Calu3 (cell line): Measurements from ENCODE around the gene CDH5. TPM values are rescaled to one million over a fixed set of nuclear protein-coding genes. Genes with fewer than 3 reads are reported as not detected.

Experiments used
- BruUV-seq: library from RNA; stranded (reverse); fragments of 400-500 nt; replicated peaks from 2 replicates; lab custom pipeline; 2021; lab: Mats Ljungman, UMichigan
- CTCF ChIA-PET: fragments of 300-600 bp; sonication (Branson Sonifier 250); formaldehyde crosslinking; loops from one replicate; lab custom pipeline; 2022; ENCODE audit warnings: antibody characterized with exemption; lab: Charles Lee
- DNase-seq: peaks from one replicate; pipeline ENCODE4 v3.0.0; 2022
- H3K27ac Mint-ChIP-seq: one replicate; pipeline ENCODE4 v1.8.0; 2022; ENCODE audit warnings: mixed read lengths; ENCODE audit not compliant: unreplicated experiment
- H3K27me3 Mint-ChIP-seq: one replicate; pipeline ENCODE4 v1.8.0; 2022; ENCODE audit warnings: mixed read lengths; ENCODE audit not compliant: unreplicated experiment
- H3K36me3 Mint-ChIP-seq: one replicate; pipeline ENCODE4 v1.8.0; 2022; ENCODE audit warnings: mild to moderate bottlenecking, moderate library complexity, mixed read lengths; ENCODE audit not compliant: insufficient read depth, unreplicated experiment
- H3K4me1 Mint-ChIP-seq: one replicate; pipeline ENCODE4 v1.8.0; 2022; ENCODE audit warnings: mild to moderate bottlenecking, low read depth, mixed read lengths; ENCODE audit not compliant: unreplicated experiment
- H3K4me3 Mint-ChIP-seq: one replicate; pipeline ENCODE4 v1.8.0; 2022; ENCODE audit warnings: mild to moderate bottlenecking, low read depth, moderate library complexity, mixed read lengths; ENCODE audit not compliant: unreplicated experiment
- H3K9me3 Mint-ChIP-seq: one replicate; pipeline ENCODE4 v1.8.0; 2022; ENCODE audit warnings: low read depth, mixed read lengths; ENCODE audit not compliant: unreplicated experiment
- intact Hi-C: fragments of 100-400 bp; cut with micrococcal nuclease; formaldehyde crosslinking; loops from one replicate; pipeline ENCODE4 v1.10.0; 2022; ENCODE audit not compliant: unreplicated experiment
- total RNA-seq: library from RNA; stranded (reverse); gene quantifications from 2 replicates; pipeline ENCODE4 v1.2.3, GENCODE V29; 2022
- TF ChIP-seq, protein P1 (sequence below): fragments of 200-600 bp; IDR thresholded peaks from one replicate; pipeline ENCODE4 v1.8.0; 2022; ENCODE audit warnings: antibody characterized with exemption; ENCODE audit not compliant: unreplicated experiment

The CDH5 gene
- total RNA-seq, 1 experiment from 2014 or later: not detected

DNA sequence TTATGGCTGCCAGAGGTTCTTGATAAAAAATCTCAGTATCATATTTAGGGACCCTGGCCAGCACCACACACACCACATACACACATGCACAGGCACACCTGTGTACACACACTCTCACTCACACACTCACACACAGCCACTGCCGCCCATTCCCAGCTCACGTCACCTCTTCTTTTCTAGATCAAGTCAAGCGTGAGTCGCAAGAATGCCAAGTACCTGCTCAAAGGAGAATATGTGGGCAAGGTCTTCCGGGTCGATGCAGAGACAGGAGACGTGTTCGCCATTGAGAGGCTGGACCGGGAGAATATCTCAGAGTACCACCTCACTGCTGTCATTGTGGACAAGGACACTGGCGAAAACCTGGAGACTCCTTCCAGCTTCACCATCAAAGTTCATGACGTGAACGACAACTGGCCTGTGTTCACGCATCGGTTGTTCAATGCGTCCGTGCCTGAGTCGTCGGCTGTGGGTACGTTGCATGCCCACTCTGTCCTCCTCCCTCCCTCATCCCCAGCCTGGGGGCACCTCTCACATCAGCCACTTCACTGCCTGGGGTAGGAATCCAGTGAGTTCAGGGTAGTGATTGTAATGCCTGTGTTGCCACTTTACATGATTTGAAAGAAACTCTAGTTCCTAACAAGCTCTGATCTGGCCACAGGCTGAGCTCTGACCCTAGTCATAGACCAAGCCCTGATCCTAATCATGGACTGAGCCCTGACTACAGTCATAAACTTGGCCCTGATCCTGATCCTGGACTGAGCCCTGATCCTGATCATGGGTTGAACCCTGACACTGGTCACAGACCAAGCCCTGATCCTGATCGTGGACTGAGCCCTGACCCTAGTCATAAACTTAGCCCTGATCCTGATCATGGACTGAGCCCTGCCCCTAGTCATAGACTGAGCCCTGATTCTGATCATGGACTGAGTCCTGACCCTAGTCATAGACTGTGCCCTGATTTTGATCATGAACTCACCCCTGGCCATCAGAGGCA is 20.4 kb downstream of the CDH5 start:
- H3K9me3 Mint-ChIP-seq: peaks cover 2% of the 10 kb centered on the region
- H3K36me3 Mint-ChIP-seq: no peaks in the 10 kb centered on the region
- intact Hi-C loops: no loop called here
- peaks cover 37% of the 10 kb centered on the region for H3K27me3 Mint-ChIP-seq
- no peak overlapping the region for H3K27ac Mint-ChIP-seq
- TF ChIP-seq, protein P1, sequence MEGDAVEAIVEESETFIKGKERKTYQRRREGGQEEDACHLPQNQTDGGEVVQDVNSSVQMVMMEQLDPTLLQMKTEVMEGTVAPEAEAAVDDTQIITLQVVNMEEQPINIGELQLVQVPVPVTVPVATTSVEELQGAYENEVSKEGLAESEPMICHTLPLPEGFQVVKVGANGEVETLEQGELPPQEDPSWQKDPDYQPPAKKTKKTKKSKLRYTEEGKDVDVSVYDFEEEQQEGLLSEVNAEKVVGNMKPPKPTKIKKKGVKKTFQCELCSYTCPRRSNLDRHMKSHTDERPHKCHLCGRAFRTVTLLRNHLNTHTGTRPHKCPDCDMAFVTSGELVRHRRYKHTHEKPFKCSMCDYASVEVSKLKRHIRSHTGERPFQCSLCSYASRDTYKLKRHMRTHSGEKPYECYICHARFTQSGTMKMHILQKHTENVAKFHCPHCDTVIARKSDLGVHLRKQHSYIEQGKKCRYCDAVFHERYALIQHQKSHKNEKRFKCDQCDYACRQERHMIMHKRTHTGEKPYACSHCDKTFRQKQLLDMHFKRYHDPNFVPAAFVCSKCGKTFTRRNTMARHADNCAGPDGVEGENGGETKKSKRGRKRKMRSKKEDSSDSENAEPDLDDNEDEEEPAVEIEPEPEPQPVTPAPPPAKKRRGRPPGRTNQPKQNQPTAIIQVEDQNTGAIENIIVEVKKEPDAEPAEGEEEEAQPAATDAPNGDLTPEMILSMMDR: no peak
- peaks cover 22% of the 10 kb centered on the region for H3K4me1 Mint-ChIP-seq
- no peak for DNase-seq
- H3K4me3 Mint-ChIP-seq: no peak overlapping the region
- CTCF ChIA-PET: interaction anchor here (0.6 kb wide), 1 partner anchor 333 kb away, joined by 5 read pairs; no protein-coding TSS in a partner anchor
- BruUV-seq: no TSS peak

DNA sequence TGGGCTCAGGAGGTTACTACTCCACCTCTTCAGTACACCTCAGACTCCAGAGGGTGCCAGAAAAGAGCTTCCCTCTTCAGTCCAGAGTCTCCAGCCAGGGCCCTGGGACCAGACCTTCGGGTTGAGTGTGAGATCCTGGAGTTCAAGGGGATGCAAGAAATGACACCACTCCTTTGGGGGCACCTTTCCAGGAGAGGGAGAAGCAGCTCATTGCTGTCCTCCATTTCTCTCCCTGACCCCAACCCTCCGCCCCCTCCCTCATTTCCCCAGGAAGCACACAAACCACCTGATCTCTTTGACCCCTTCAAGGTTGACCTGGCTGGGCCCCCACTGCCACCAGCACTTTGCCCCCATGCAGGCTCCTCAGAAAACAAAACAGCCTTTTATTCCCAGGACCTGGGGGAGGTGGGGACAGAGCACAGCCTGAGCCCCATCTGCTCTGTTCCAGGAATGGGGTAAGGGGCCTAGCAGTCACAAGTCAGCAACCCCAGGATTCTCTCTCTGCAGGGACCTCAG is 21.4 kb downstream of the CDH5 start:
- Mint-ChIP-seq H3K27me3 (peaks cover 37% of the 10 kb centered on the region), H3K4me1 (peaks cover 13% of the 10 kb centered on the region), H3K27ac (no peak overlapping the region), H3K9me3 (peaks cover 2% of the 10 kb centered on the region), H3K4me3 (no peak overlapping the region), H3K36me3 (no peaks in the 10 kb centered on the region)
- CTCF ChIA-PET: interaction anchor here (0.6 kb wide), 1 partner anchor 332 kb away, joined by 5 read pairs; no protein-coding TSS in a partner anchor
- TF ChIP-seq, protein P1: no peak
- intact Hi-C loops: no loop called here
- no peak for DNase-seq
- no TSS peak for BruUV-seq

DNA sequence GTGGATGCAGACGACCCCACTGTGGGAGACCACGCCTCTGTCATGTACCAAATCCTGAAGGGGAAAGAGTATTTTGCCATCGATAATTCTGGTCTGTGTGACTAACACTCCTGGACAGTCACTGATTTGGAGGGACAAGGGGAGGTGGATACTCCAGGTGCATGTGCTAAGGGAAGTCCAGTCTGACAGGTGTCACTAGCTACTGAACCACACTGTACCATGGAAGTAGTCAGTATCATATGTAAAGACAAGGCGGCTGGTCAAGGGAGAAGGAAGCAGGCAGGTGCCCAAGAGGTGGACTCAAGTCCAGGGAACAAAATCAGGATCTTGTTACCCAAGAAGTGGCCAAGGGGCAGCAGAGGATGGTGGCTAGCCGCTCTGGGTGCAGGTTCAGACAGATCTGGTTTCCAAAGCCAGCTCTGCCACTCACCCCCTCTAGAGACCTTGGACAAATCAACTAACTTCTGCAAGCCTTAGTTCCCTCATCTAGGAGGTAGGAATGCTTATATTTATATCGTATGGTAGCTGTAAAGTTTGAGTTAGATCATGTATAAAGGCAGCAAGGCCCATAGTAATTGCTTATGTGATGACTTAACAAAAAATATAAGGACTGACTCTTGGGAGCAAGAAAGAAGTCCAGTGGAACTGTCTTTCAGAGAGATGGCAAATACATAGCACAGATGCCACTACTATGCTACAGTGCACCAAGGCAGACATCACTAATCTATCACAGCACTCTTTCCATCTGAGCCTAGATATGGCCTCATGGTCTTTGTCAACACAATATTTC is 22.1 kb downstream of the CDH5 start:
- H3K27me3 Mint-ChIP-seq: peaks cover 37% of the 10 kb centered on the region
- H3K36me3 Mint-ChIP-seq: no peaks in the 10 kb centered on the region
- H3K4me1 Mint-ChIP-seq: peaks cover 6% of the 10 kb centered on the region
- H3K27ac Mint-ChIP-seq: no peak overlapping the region
- DNase-seq: no peak
- BruUV-seq: no TSS peak
- H3K4me3 Mint-ChIP-seq: no peak overlapping the region
- H3K9me3 Mint-ChIP-seq: peaks cover 2% of the 10 kb centered on the region
- CTCF ChIA-PET: no interaction called here
- TF ChIP-seq, protein P1: no peak
- intact Hi-C loops: no loop called here
